Measurements from ENCODE around the gene CFAP90. TPM values are rescaled to one million over a fixed set of nuclear protein-coding genes. Genes with fewer than 3 reads are reported as not detected.

Gene CFAP90, protein sequence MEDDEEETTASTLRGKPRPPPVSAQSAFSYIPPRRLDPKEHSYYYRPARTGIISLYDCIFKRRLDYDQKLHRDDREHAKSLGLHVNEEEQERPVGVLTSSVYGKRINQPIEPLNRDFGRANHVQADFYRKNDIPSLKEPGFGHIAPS
- not detected in 2 replicates for total RNA-seq

DNA sequence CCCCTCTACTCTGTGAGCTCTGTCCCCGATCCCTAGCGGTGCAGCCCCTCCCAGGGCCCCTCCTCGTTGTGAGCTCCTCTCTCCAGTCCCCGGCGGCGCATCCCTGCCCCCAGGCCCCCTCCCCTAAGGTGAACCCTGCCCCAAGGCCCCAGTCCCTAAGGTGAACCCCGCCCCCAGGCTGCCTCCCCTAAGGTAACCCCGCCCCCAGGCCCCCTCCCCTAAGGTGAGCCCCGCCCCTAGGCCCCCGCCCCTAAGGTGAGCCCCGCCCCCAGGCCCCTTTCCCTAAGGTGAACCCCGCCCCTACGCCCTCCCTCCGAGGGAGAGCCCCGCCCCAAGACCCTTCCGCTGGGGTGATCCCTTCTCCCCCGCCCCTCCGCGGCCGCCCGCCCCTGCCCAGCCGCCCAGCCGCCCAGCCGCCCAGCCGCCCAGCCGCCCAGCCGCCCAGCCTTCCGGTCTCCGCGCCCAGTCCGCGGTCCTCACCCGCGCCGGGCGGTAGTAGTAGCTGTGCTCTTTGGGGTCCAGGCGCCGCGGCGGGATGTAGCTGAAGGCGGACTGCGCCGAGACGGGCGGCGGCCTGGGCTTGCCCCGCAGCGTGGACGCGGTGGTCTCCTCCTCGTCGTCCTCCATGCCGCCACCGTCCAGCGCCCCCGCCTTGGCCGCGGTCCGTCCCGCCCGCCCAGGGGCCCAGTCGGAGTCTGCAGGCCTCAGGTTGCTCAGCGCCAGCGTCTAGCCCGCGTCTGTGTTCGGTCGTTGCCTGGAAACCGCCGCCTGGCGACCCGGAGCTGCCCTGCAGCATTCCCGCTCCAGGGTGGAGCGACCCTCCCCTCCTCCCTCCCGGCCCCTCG is at the start of gene CFAP90:
Gene CFAP90 (minus strand): TSS at position 739 of the 845 bp plus-strand sequence. CDS start 112 bp downstream, at position 627.

DNA sequence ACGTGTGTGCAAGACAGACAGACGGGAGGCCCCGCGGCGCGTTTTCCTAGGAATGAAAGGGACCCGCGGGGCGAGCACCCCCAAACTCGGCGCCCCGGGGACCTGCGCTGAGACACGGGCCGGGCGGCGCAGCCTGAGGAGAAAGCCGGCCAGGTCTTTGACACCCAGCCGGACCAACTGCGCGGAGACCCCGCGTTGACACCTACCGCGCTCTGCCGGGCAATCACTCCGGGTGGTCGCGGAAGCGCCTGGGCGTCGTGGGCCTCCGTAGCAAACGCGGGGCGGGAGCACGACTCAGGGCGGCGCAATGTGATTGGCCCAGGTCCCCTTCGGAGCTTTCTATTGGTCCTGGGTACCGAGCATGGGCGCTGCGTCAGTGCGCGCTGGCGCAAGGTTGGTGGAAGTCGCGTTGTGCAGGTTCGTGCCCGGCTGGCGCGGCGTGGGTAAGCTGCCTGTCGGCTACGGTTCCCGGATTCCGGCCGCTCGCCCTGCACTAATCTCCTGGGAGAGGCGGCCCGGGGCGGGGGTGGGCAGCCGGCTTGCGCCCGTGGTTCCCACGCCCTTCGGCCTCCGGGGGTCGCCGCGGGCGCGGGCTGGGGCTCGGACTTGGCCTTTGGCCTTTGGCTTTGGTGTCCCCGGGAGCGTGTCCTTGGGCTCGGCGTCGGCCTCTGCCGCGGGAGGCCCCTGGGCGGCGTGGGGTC is 18.0 kb upstream of the CFAP90 start, which contains the start of the genes FASTKD3 and MTRR:
Gene FASTKD3 (minus strand): TSS at position 259 of the 701 bp plus-strand sequence. CDS start 948 bp downstream, outside the sequence.
Gene MTRR (plus strand): TSS at position 376 of the 701 bp plus-strand sequence. CDS start 1,647 bp downstream, outside the sequence.

Other genes starting within 250 kb of the CFAP90 start
- 19.2 and 19.9 TPM in 2 replicates for gene FASTKD3, start 17.9 kb upstream of the CFAP90 start, total RNA-seq
- 27.9 and 38.9 TPM in 2 replicates for gene MTRR, start 18.0 kb upstream of the CFAP90 start, total RNA-seq

Measured in epithelial cell of umbilical artery (primary cell).